Activated CD8-positive, alpha-beta memory T cell treated with anti-CD3 and anti-CD28 coated beads, Interleukin-2, amount 50 U/mL, for 1 hour (primary cell): ENCODE data around the gene FLT3LG.
A peak's percentile ranks its signal among the peaks of the same experiment; 100 is the strongest.
"Not testable (repeated sequence)": the region's sequence is repeated elsewhere in the genome, so short reads cannot be mapped to it uniquely, and the experiment has no call there.

Source experiments
- DNase-seq: peaks from one replicate; pipeline ENCODE4 v3.0.0-alpha.2; 2020; ENCODE audit errors: extremely low read depth

Gene FLT3LG

DNA sequence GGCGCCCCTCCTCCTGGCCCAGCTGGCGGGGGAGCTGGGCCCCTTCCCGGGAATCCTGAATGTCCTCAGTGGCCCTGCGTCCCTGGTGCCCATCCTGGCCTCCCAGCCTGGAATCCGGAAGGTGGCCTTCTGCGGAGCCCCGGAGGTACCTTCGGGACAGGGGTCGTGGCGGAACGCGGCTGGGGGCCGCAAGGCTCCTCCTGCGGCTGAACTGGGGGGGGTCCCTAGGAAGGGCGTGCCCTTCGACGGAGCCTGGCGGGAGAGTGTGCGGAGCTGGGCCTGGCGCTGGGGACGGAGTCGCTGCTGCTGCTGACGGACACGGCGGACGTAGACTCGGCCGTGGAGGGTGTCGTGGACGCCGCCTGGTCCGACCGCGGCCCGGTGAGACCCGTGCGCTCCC, 12.4 kb upstream of the FLT3LG start:
- DNase-seq: no peak

DNA sequence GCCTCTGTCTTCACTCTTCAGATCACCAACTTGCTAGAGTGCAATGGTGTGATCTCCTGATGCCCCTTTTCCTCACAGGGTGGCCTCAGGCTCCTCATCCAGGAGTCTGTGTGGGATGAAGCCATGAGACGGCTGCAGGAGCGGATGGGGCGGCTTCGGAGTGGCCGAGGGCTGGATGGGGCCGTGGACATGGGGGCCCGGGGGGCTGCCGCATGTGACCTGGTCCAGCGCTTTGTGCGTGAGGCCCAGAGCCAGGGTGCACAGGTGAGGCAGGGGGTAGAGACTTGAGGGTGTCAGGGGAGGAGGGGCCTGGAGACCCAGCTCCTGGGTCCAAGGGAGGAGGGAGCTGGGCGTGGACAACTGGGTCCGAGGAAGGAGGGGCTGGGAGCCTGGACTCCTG, 11.5 kb upstream of the FLT3LG start:
- DNase-seq: no peak

DNA sequence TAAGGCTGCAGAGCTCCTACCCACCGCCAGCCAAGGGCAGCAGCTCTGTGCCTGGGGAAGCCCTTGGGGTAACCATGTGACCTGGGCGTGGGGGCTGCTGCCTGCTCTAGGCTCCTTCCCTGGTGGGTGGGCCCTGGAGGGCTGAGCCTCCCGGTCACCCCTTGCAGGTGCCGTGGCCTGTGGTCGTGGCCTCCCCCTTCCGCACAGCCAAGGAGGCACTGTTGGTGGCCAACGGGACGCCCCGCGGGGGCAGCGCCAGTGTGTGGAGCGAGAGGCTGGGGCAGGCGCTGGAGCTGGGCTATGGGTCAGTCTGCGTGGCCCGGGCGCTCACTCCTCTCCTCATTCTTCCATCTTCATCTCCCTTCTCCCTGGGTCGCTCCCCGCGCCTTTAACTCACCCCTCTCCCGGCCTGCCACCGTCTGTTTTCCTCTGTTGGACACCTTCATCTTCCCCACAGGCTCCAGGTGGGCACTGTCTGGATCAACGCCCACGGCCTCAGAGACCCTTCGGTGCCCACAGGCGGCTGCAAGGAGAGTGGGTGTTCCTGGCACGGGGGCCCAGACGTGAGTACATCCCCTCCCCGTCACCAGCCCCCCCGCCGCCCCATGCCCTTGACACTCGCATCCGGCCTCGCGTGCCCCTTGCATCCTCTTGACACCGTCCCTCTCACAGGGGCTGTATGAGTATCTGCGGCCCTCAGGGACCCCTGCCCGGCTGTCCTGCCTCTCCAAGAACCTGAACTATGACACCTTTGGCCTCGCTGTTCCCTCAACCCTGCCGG, 9.9 kb upstream of the FLT3LG start:
- DNase-seq: no peak

DNA sequence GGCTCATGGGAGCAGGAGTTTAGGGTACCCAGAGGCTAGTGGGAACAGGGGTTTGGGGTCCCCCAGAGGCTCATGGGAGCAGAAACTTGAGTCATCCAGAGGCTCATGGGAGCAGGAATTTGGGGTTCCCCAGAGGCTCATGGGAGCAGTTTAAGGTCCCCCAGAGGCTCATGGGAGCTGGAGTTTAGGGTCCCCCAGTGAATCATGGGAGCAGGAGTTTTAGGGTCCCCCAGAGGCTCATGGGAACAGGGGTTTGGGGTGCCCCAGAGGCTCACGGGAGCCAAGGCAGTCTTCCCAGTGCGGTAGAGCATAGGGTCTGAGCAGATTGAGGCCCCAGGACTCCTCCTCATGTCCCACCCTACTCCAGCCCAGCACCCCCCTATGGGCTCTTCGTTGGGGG, 8.6 kb upstream of the FLT3LG start:
- DNase-seq: no peak

DNA sequence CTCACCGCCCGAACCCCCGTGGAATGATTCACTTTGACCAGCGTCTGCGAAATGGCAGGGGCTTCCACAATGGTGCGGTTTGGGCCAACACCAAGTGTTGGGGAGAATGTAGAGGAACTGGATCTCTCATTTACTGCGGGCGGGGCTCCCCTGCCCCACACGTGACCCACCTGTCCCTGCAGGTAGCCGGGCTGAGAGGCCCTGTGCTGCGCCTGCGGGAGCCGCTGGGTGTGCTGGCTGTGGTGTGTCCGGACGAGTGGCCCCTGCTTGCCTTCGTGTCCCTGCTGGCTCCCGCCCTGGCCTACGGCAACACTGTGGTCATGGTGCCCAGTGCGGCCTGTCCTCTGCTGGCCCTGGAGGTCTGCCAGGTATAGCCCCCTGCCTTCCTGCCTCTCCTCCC, 5.8 kb upstream of the FLT3LG start:
- no peak for DNase-seq

DNA sequence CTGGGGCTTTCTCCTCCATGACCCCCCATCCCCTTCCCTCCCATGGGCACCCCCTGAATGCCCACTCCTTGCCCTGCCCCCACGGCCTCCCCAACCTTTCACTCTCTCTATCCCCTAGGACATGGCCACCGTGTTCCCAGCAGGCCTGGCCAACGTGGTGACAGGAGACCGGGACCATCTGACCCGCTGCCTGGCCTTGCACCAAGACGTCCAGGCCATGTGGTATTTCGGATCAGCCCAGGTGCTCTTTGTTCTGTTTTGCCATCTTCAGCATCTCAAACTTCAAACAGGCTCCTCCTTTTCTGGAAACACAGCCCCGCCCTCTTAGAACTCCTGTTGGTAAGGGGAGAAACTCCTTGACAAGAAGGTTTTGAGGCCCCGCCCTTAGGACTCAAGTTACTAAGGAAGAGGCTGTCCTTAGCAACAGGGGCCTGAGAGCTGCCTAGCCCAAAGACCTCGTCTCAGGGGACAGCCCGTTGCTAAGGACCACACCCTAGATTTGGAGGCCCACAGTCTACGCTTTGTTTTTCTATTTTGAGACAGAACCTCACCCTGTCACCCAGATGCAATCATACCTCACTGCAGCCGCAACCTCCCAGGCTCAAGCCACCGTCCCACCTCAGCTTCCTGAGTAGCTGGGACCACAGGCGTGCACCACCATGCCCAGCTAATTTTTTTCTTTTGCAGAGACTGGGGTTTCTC, 5.1 kb upstream of the FLT3LG start:
- DNase-seq: peak; percentile 98

DNA sequence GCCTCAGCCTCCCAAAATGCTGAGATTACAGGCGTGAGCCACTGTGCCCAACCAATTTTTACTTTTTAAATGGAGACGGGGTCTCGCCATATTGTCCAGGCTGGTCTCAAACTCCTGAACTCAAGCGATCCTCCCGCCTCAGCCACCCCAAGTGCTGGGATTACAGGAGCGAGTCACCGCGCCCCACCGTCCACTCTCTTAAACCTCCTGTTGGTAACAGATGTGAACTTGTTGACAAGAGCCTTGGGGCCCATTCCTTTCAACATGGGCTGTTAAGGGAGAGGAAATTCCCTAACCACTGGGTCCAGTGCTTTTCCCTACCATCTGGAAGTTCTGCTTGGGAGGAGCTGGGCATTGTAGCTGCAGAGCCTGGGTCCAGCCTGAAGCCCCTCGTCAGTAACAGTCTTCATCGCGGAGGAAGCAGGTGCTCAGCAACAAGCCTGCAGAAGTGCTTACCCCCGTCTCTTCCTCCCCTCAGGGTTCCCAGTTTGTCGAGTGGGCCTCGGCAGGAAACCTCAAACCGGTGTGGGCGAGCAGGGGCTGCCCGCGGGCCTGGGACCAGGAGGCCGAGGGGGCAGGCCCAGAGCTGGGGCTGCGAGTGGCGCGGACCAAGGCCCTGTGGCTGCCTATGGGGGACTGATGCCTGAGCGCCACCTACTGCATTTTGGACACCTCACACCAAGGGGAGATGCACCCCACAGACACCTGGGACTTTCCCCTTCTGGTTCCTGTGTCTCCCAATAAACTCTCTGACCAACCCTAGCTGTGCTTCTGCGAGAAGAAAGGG, 4.0 kb upstream of the FLT3LG start:
- DNase-seq: peak; percentile 64

DNA sequence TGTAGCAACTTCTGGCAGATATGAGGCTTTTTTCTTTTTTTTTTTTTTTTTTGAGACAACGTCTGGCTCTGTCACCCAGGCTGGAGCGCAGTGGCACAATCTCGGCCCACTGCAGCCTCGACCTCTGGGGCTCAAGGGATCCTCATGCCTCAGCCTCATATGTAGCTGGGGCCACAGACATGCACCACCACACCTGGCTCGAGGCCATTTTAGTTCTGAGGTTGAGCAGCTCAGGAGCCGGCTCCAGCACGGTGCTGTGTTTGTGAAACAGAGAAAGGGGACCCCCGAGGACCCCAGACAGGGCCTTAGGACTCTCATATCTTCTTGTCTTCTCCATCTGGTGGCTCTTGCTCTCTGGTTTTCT, 3.4 kb upstream of the FLT3LG start:
- DNase-seq: no peak

DNA sequence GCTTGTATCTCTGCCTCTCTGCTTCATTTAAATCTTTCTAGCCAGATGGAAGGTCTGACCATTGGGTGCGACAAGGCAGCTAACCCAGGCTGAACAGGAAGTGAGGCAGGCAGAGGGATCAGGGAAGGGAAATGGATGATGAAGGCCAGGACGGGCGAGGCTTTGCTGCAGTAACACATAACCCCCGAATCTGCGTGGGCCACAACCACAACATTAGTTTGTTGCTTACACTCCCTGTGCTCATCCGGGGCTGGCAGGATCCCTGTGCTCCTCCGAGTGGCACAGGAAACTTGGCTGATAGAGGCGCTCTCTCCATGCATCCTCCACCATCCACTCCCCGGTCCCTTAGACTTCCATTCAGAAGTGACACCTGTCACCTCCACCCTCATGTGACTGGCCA, 1.1 kb upstream of the FLT3LG start:
- DNase-seq: no peak

DNA sequence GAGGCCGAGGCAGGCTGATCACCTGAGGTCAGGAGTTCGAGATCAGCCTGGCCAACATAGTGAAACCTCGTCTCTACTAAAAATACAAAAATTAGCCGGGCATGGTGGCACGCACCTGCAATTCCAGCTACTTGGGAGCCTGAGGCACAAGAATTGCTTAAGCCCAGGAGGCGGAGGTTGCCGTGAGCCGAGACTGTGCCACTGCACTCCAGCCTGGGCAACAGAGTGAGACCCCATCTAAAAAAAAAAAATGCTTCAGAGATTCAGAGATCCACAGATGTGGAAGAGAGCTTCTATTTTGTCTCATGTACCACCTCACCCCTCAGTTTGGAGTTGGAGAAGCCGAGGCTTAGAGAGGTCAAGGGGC, 531 bp upstream of the FLT3LG start:
- DNase-seq: not testable (repeated sequence)

DNA sequence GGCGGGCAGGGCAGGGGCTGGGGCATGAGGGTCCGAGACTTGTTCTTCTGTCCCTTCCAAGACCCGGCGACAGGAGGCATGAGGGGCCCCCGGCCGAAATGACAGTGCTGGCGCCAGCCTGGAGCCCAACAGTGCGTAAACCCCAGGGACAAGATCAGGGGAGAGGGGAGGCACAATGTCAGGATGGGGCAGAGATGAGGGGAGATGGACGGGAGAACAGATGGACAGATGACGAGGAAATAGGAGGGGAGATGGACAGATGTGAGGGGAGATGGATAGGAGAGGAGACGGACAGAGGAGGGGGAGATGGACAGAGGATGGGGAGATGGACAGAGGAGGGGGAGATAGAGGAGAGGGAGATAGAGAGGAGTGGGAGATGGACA, 518 bp downstream of the FLT3LG start:
- DNase-seq: no peak

DNA sequence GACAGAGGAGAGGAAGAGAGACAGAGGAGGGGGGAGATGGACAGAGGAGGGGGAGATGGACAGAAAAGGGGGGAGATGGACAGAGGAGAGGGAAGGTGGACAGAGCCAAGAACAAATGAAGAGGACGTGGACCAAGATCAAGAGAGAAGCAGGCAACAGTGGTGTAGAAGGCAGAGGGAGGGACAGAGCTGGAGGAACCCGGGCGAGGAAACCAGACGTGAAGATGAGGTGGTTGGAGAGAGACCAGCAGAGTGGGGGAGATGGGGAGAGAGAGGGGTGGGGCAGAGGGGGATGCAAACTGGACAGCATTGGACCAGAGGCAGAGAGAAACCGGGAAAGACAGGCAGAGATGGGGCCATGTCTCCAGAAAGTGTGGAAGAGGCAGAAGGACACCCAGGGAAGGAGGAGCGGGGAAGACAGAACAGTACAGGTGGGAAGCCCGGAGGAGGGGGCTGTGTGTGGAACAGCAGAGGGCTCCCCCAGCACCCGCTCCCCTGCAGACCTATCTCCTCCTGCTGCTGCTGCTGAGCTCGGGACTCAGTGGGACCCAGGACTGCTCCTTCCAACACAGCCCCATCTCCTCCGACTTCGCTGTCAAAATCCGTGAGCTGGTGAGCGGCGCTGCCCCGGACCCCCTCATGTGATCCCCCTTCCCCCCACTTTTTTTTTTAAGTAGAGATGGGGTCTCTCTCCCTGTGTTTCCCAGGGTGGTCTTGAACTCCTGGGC, 1.3 kb downstream of the FLT3LG start:
- no peak for DNase-seq

DNA sequence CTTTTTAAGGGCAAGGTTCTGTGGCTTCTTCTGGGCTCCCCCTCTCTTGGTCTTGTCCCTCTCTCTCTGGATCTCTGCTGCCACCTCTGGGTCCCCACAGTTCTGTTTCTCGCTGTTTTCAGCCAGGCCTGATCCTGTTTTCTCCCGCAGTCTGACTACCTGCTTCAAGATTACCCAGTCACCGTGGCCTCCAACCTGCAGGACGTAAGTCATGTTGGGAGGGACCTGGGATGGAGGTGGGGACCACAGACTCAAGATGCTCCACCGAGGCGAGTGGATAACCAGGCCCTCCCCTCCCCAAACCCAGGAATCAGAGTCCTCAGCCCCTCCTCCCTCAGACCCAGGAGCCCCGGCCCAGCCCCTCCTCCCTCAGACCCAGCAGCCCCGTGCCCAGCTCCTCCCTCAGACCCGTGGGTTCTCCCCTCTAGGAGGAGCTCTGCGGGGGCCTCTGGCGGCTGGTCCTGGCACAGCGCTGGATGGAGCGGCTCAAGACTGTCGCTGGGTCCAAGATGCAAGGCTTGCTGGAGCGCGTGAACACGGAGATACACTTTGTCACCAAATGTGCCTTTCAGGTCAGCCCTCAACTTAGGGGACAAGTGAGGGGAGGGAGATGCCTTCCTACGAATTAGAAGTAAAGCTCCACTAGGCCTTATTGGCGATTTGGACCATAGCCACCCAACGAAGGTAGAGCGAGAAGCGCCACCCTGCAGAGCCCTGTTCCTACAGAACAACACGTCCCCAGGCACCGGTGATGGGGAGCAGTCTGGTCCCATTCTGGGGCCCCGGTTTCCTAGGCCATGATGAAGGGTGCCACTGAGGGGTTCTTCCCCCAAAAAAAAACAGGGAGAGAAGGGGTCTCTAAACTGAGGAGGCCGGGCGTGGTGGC, 2.2 kb downstream of the FLT3LG start:
- DNase-seq: no peak

DNA sequence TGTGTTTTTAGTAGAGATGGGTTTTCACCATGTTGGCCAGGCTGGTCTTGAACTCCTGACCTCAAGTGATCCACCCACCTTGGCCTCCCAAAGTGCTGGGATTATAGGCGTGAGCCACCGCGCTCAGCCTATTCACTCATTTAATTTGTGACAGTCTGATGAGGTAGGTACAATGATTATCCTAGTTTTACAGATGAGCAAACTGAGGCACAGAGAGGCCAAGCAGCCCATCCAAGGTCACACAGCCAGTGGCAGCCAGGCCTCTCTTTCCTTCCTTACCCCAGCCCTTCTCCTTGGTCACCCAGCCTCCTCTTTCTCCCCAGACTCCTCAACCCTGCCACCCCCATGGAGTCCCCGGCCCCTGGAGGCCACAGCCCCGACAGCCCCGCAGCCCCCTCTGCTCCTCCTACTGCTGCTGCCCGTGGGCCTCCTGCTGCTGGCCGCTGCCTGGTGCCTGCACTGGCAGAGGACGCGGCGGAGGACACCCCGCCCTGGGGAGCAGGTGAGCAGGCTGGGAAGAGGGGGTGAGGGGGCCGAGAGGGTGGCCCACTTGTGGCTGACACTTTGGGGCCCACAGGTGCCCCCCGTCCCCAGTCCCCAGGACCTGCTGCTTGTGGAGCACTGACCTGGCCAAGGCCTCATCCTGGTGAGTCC, 6.1 kb downstream of the FLT3LG start:
- no peak for DNase-seq

DNA sequence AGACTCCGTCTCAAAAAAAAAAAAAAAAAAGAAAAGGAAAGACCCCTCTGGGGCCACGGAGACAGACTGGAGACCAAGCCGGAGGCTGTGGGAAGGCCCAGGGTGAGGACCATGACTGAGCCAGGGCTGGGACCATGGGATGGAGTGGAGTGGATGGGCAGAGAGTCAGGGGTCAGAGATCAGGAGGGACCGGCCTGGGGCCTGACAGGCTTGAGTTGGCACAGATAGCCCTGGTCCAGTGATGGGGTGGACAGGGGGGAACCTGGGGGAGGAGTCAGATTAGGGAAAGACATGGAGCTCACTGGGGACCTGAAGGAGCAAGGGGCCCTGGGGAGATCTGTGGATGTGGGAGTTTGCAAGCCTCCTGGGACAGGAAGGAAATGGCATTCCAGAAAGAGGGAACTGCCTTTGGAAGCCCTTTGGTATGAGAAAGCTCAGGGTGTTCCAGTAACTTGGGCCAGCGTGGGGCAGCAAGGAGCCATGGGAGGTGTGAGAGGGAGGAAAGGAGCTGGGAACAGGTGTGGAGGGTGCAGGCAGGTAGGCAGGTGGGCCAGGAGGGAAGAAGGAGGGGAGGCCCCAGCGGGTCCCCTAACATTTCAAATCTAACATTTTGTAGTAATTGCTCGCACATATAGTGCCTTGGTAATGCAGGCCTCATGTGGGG, 7.1 kb downstream of the FLT3LG start:
- DNase-seq: no peak

DNA sequence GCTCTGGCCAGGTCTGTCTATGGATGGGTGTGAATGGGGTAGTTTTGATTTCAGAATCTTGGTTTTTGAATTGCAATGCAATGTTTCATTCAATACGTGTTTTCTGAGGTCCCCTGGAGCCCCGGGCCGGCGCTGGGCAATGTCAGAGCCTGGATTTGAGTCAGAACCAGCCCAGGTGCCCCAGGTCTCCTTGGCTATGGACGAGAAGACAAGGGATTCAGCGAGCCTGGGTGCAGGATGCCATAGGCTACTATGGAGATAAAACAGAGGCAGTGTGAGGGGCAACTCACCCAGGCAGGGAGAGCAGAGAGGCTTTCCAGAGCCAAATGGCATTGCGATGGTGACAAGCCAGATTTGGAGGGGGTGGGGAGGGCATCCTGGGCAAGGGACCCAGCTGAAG, 12.2 kb downstream of the FLT3LG start:
- DNase-seq: no peak

DNA sequence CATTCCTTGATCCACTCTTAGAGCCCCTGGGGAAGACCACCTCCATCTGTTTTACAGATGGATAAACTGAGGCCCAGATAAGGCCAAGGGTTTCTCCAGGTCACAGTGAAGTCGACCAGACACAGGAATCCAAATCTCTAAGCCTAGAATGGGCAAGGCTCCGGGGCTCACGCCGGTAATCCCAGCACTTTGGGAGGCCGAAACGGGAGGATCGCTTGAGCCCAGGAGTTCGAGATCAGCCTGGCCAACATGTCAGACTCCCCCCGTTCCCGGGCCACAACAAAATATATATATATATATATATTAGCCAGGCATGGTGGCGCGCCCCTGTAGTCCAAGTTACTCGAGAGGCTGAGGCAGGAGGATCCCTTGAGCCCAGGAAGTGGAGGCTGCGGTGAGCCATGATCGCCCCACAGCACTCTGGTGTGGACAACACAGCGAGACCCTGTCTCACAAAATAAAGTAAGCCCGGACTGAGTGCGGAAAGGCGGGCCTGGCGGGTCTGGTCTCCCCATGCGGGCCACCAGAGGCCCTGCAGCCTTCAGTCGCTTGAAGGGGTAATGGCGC, 12.8 kb downstream of the FLT3LG start:
- DNase-seq: no peak

DNA sequence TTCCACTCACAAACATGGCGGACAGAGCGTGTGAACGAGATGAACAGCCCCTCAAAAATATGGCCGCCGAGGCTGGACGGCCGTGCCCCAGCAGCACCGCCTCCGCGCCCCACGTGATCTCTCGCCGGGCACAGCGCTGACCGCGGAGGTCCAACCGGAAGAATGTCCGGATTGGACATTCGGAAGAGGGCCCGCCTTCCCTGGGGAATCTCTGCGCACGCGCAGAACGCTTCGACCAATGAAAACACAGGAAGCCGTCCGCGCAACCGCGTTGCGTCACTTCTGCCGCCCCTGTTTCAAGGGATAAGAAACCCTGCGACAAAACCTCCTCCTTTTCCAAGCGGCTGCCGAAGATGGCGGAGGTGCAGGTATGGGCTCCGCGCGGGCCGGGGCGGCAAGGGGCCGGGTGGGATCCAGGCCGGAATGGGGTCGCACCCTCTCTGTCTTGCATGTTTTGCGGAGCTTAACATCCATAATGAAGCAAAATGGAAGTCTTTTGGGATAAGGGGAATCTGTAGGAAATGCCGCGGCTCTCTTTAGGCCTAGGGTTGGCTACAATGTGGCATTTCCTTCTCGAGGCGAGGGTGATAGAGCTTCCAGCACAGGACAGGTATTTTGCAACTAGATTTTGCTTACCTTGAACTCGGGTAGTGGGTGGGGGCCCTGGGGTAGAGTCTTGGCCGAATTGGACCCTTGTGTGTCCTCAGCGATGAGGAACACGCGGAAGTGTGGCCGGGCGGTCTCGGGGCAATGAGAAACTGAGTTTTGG, 13.4 kb downstream of the FLT3LG start, which contains the start of gene RPL13A:
Gene RPL13A, plus strand, starts transcription at position 332 of the 769 bp plus-strand sequence. Its CDS starts 22 bp downstream, at position 354.
- DNase-seq: peak; percentile 99
